Activated naive CD4-positive, alpha-beta T cell treated with anti-CD3 and anti-CD28 coated beads, Interleukin-2, amount 50 U/mL, for 24 hours (primary cell): ENCODE data around the gene DHX34.
"Not testable (repeated sequence)": the region's sequence is repeated elsewhere in the genome, so short reads cannot be mapped to it uniquely, and the experiment has no call there.

Experiments
- H3K27ac Mint-ChIP-seq: one replicate; pipeline ENCODE4 v1.8.0; 2021; ENCODE audit warnings: mild to moderate bottlenecking, mixed read lengths
- H3K27me3 Mint-ChIP-seq: one replicate; pipeline ENCODE4 v1.8.0; 2021; ENCODE audit warnings: mixed read lengths
- H3K36me3 Mint-ChIP-seq: one replicate; pipeline ENCODE4 v1.8.0; 2021; ENCODE audit warnings: mixed read lengths
- H3K4me1 Mint-ChIP-seq: one replicate; pipeline ENCODE4 v1.8.0; 2021; ENCODE audit warnings: mixed read lengths
- H3K4me3 Mint-ChIP-seq: one replicate; pipeline ENCODE4 v1.8.0; 2021; ENCODE audit warnings: mild to moderate bottlenecking, mixed read lengths
- H3K9me3 Mint-ChIP-seq: one replicate; pipeline ENCODE4 v1.8.0; 2021; ENCODE audit warnings: mixed read lengths

DHX34 gene

GRCh38 chr19:47372603-47373002, 23.5 kb downstream of the DHX34 start:
- Mint-ChIP-seq H3K27ac (no peak overlapping the region), H3K27me3 (no peaks in the 10 kb centered on the region), H3K4me1 (no peaks in the 10 kb centered on the region), H3K36me3 (peaks cover 6% of the 10 kb centered on the region), H3K4me3 (no peak overlapping the region), H3K9me3 (no peaks in the 10 kb centered on the region)

GRCh38 chr19:47373246-47374240, 24.4 kb downstream of the DHX34 start:
- Mint-ChIP-seq H3K9me3 (no peaks in the 10 kb centered on the region), H3K36me3 (peaks cover 6% of the 10 kb centered on the region), H3K27ac (no peak overlapping the region), H3K27me3 (no peaks in the 10 kb centered on the region), H3K4me3 (no peak overlapping the region), H3K4me1 (no peaks in the 10 kb centered on the region)

- Mint-ChIP-seq H3K36me3 (peaks cover 3% of the 10 kb centered on the region), H3K27me3 (no peaks in the 10 kb centered on the region), H3K4me1 (no peaks in the 10 kb centered on the region), H3K9me3 (no peaks in the 10 kb centered on the region), H3K4me3 (no peak overlapping the region), H3K27ac (no peak overlapping the region)
These were observed 26.0 kb downstream of the DHX34 start for GRCh38 chr19:47374876-47375693.

- Mint-ChIP-seq H3K4me1 (no peaks in the 10 kb centered on the region), H3K36me3 (peaks cover 6% of the 10 kb centered on the region), H3K27ac (peak overlapping the region; percentile 17), H3K9me3 (no peaks in the 10 kb centered on the region), H3K4me3 (no peak overlapping the region), H3K27me3 (no peaks in the 10 kb centered on the region)
These were observed 26.8 kb downstream of the DHX34 start for GRCh38 chr19:47375694-47376588.

GRCh38 chr19:47376589-47377144, 27.6 kb downstream of the DHX34 start:
- no peaks in the 10 kb centered on the region for H3K27me3 Mint-ChIP-seq
- H3K27ac Mint-ChIP-seq = no peak overlapping the region
- H3K36me3 Mint-ChIP-seq = peaks cover 11% of the 10 kb centered on the region

GRCh38 chr19:47377208-47377701, 28.1 kb downstream of the DHX34 start:
- Mint-ChIP-seq H3K36me3 (peaks cover 11% of the 10 kb centered on the region), H3K9me3 (no peaks in the 10 kb centered on the region), H3K4me1 (peaks cover 11% of the 10 kb centered on the region), H3K27ac (no peak overlapping the region), H3K27me3 (no peaks in the 10 kb centered on the region), H3K4me3 (no peak overlapping the region)

More at GRCh38 chr19:47376589-47377144, 27.6 kb downstream of the DHX34 start:
- Mint-ChIP-seq H3K4me1 (peaks cover 5% of the 10 kb centered on the region), H3K4me3 (no peak overlapping the region), H3K9me3 (no peaks in the 10 kb centered on the region)

- H3K4me3 Mint-ChIP-seq = no peak overlapping the region
- no peak overlapping the region for H3K27ac Mint-ChIP-seq
- no peaks in the 10 kb centered on the region for H3K27me3 Mint-ChIP-seq
- H3K9me3 Mint-ChIP-seq = no peaks in the 10 kb centered on the region
- peaks cover 11% of the 10 kb centered on the region for H3K36me3 Mint-ChIP-seq
- H3K4me1 Mint-ChIP-seq = peaks cover 13% of the 10 kb centered on the region
These were observed 28.7 kb downstream of the DHX34 start for GRCh38 chr19:47377801-47378200.

GRCh38 chr19:47378246-47378645, 29.1 kb downstream of the DHX34 start:
- no peak overlapping the region for H3K27ac Mint-ChIP-seq
- no peaks in the 10 kb centered on the region for H3K27me3 Mint-ChIP-seq
- H3K4me3 Mint-ChIP-seq = no peak overlapping the region
- no peaks in the 10 kb centered on the region for H3K9me3 Mint-ChIP-seq
- peaks cover 11% of the 10 kb centered on the region for H3K36me3 Mint-ChIP-seq
- peaks cover 17% of the 10 kb centered on the region for H3K4me1 Mint-ChIP-seq

GRCh38 chr19:47379381-47379938, 30.3 kb downstream of the DHX34 start:
- Mint-ChIP-seq H3K27ac (no peak overlapping the region), H3K36me3 (peaks cover 11% of the 10 kb centered on the region), H3K4me3 (no peak overlapping the region), H3K9me3 (no peaks in the 10 kb centered on the region), H3K4me1 (peaks cover 21% of the 10 kb centered on the region), H3K27me3 (no peaks in the 10 kb centered on the region)

- H3K4me3 Mint-ChIP-seq = no peak overlapping the region
- H3K4me1 Mint-ChIP-seq = peaks cover 21% of the 10 kb centered on the region
- no peaks in the 10 kb centered on the region for H3K27me3 Mint-ChIP-seq
- no peaks in the 10 kb centered on the region for H3K9me3 Mint-ChIP-seq
- H3K27ac Mint-ChIP-seq = no peak overlapping the region
- H3K36me3 Mint-ChIP-seq = peaks cover 11% of the 10 kb centered on the region
These were observed 31.4 kb downstream of the DHX34 start for GRCh38 chr19:47380559-47380958.

- Mint-ChIP-seq H3K4me1 (peaks cover 21% of the 10 kb centered on the region), H3K27ac (peak overlapping the region; percentile 86), H3K36me3 (peaks cover 11% of the 10 kb centered on the region), H3K9me3 (no peaks in the 10 kb centered on the region), H3K4me3 (no peak overlapping the region), H3K27me3 (no peaks in the 10 kb centered on the region)
These were observed 32.0 kb downstream of the DHX34 start for GRCh38 chr19:47381121-47381520.

GRCh38 chr19:47381653-47382279, 32.7 kb downstream of the DHX34 start:
- Mint-ChIP-seq H3K36me3 (peaks cover 11% of the 10 kb centered on the region), H3K27me3 (no peaks in the 10 kb centered on the region), H3K4me1 (peaks cover 21% of the 10 kb centered on the region), H3K9me3 (no peaks in the 10 kb centered on the region), H3K27ac (peak overlapping the region; percentile 86), H3K4me3 (no peak overlapping the region)

GRCh38 chr19:47383890-47384289, 34.8 kb downstream of the DHX34 start:
- peaks cover 11% of the 10 kb centered on the region for H3K36me3 Mint-ChIP-seq
- H3K4me1 Mint-ChIP-seq = peaks cover 21% of the 10 kb centered on the region
- not testable (repeated sequence) for H3K27me3 Mint-ChIP-seq, H3K4me3 Mint-ChIP-seq, H3K27ac Mint-ChIP-seq, H3K9me3 Mint-ChIP-seq

GRCh38 chr19:47384533-47384932, 35.4 kb downstream of the DHX34 start:
- H3K9me3 Mint-ChIP-seq, H3K4me3 Mint-ChIP-seq, H3K27me3 Mint-ChIP-seq, H3K27ac Mint-ChIP-seq: not testable (repeated sequence)
- H3K36me3 Mint-ChIP-seq = peaks cover 11% of the 10 kb centered on the region
- peaks cover 21% of the 10 kb centered on the region for H3K4me1 Mint-ChIP-seq
